Heart right ventricle (tissue), 16 donors: ENCODE results near the gene PCED1A. TPM values are rescaled to one million over a fixed set of nuclear protein-coding genes. Genes with fewer than 3 reads are reported as not detected.

Experiments used
- ATAC-seq, 8 donors: fragments of 200-7000 bp; cut with Tn5 transposase; one replicate each; pipeline ENCODE4 v1.9.1; 2020; ENCODE audit warnings: mild to moderate bottlenecking in 8 of 8, moderate library complexity in 8 of 8, moderate number of reproducible peaks in 1 of 8
- DNase-seq, 2 donors: peaks; one replicate each; pipeline ENCODE4 v3.0.0-alpha.2; 2020
- H3K27ac ChIP-seq, 10 donors: fragments of 200-600 bp; sonication (generic) in 2 of 10; one replicate each; pipeline versions ENCODE4 v1.5.0 to v1.8.0; 2020 to 2022; ENCODE audit warnings: mild to moderate bottlenecking in 3 of 10
- H3K27me3 ChIP-seq, 7 donors: fragments of 200-600 bp; one replicate each; pipeline ENCODE4 v1.8.0; 2021 to 2022; ENCODE audit warnings: mild to moderate bottlenecking in 2 of 7
- H3K36me3 ChIP-seq, 9 donors: fragments of 200-600 bp; sonication (generic) in 1 of 9; one replicate each; pipeline versions ENCODE4 v1.5.0 to v1.8.0; 2020 to 2022; ENCODE audit warnings: mild to moderate bottlenecking in 2 of 9
- H3K4me1 ChIP-seq, 9 donors: fragments of 200-600 bp; sonication (generic) in 1 of 9; one replicate each; pipeline versions ENCODE4 v1.5.0 to v1.8.0; 2020 to 2022; ENCODE audit warnings: mild to moderate bottlenecking in 4 of 9
- H3K4me3 ChIP-seq, 10 donors: fragments of 200-600 bp; sonication (generic) in 2 of 10; one replicate each; pipeline versions ENCODE4 v1.5.0 to v1.8.0; 2020 to 2022; ENCODE audit warnings: mild to moderate bottlenecking in 7 of 10, moderate library complexity in 2 of 10
- H3K9me3 ChIP-seq, 11 donors: fragments of 200-600 bp in 10 of 11; sonication (generic) in 2 of 11; one replicate each; pipeline versions ENCODE4 v1.5.0 to v1.8.0; 2013 to 2022; ENCODE audit warnings: mild to moderate bottlenecking in 2 of 11, control low read depth in 1 of 11, moderate library complexity in 1 of 11
- WGBS, 2 donors: extraction: QIAGEN DNeasy Blood & Tissue Kit; methylation state at CpG; one replicate each; pipeline ENCODE4 v1.1.7; 2013; ENCODE audit warnings: inconsistent platforms in 1 of 2; 5-methylcytosine and 5-hydroxymethylcytosine counted together
- intact Hi-C, 10 donors: fragments of 100-400 bp; cut with DNase I; formaldehyde crosslinking; loops; one replicate each; pipeline versions ENCODE4 v1.11.1 to v1.14.2; 2022
- polyA plus RNA-seq, 2 donors: library from polyadenylated mRNA; stranded (reverse); fragments of 200-250 nt; gene quantifications; one replicate each; pipeline ENCODE4 v1.2.3, GENCODE V29; 2013
- total RNA-seq, 10 donors: library from RNA; stranded (reverse); fragmentation: NEBNext Ultra II Directional in 3 of 10; extraction: Animal tissue kit (Norgen Biotek cat#: 25700) in 3 of 10; gene quantifications; one replicate each; pipeline versions ENCODE4 v1.2.1 to v1.2.4, GENCODE V29; 2021 to 2023
- TF ChIP-seq, protein P1 (sequence below), 9 donors: fragments of 200-600 bp; sonication (generic) in 2 of 9; IDR thresholded peaks; one replicate each; pipeline versions ENCODE4 v1.5.0 to v1.8.0; 2021 to 2022; ENCODE audit warnings: antibody characterized with exemption in 9 of 9, mild to moderate bottlenecking in 5 of 9, moderate library complexity in 1 of 9
- donor health status: Arrhythmogenic right ventricular cardiomyopathy.
- donor health status: ischemic (EF 13 %, LVEDD 7.1; RV severe dilation, severe dysfunction).
- donor health status: healthy with polysubstance abuse.
- donor health status: DM: no; HTN: yes; CAD: no.
- donor health status: DM: no; HTN: no; CAD: no.
- donor health status: ischemic (EF 25% LVEDD 6.9; RV normal size, moderate dysfunction).
- donor health status: ischemic (EF 25% LVEDD 5.7; RV mildly dilated, moderate dysfunction).
- donor health status: healthy.
- donor health status: DM: yes; HTN: yes; CAD: no.
- donor health status: Ischemic cardiomyopathy.
- donor health status: ischemic (EF 35%, LVEDD 5.7; RV mildly dilated, moderate dysfunction).
- donor health status: nonischemic (EF 11% LVEDD 7.7; RV severe dilation, severe dysfunction).
- donor health status: DM: yes; HTN: yes; CAD: no.
- donor health status: PGD.
- donor health status: ischemic (EF 29% LVEDD 5.4; RV normal size, mild dysfunction).
- donor health status: nonischemic (EF 23%, LVEDD 6.1; RV moderate dilation, normal function).

The PCED1A gene
- total and polyA plus RNA-seq, 12 donors: 4.5 to 36.9 (median 8.2) TPM

- WGBS, 2 donors: 95 to 99% methylated on average over 4 of the region's 4 CpGs
- Histone ChIP-seq H3K27ac (no peak overlapping the region), H3K9me3 (no peaks in the 10 kb centered on the region), H3K4me3 (no peak overlapping the region), H3K4me1 (peaks cover 0 to 48% (median 14%) of the 10 kb centered on the region in 9 donors), H3K27me3 (no peaks in the 10 kb centered on the region), H3K36me3 (no peaks in the 10 kb centered on the region)
- ATAC-seq (no peak), DNase-seq (no peak)
- intact Hi-C loops: no loop called here
- TF ChIP-seq, protein P1, sequence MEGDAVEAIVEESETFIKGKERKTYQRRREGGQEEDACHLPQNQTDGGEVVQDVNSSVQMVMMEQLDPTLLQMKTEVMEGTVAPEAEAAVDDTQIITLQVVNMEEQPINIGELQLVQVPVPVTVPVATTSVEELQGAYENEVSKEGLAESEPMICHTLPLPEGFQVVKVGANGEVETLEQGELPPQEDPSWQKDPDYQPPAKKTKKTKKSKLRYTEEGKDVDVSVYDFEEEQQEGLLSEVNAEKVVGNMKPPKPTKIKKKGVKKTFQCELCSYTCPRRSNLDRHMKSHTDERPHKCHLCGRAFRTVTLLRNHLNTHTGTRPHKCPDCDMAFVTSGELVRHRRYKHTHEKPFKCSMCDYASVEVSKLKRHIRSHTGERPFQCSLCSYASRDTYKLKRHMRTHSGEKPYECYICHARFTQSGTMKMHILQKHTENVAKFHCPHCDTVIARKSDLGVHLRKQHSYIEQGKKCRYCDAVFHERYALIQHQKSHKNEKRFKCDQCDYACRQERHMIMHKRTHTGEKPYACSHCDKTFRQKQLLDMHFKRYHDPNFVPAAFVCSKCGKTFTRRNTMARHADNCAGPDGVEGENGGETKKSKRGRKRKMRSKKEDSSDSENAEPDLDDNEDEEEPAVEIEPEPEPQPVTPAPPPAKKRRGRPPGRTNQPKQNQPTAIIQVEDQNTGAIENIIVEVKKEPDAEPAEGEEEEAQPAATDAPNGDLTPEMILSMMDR (IDR thresholded peaks at IDR 0.05): no peak
Observed at GRCh38 chr20:2888224-2888955, 47.9 kb upstream of the PCED1A start.

DNA sequence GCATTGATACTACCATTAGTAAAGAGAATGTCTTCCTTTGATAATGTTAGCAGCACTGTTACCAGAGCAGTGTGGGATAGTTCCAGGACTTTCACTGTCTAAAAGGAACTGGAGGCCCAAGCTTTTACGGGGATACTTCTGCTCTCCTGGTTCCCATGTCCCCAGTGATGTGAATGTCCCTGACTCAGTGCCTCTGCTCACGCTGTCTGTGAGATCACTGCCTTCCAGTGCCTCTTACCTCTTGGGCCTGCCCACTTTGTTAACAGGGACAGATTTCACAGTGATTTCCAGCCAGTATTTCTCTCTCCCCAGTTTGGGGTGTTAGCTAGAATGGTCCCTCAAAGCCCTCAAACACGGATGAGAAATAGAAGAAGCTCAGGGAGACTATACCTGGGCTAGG lies 47.3 kb upstream of the PCED1A start:
- Histone ChIP-seq H3K4me3 (no peak overlapping the region), H3K27me3 (no peaks in the 10 kb centered on the region), H3K27ac (no peak overlapping the region), H3K4me1 (peaks cover 0 to 48% (median 11%) of the 10 kb centered on the region in 9 donors), H3K36me3 (no peaks in the 10 kb centered on the region), H3K9me3 (no peaks in the 10 kb centered on the region)
- TF ChIP-seq, protein P1 (IDR thresholded peaks at IDR 0.05): no peak
- intact Hi-C loops: no loop called here
- DNase-seq (no peak), ATAC-seq (no peak)
- 89 to 92% methylated on average over 3 of the region's 3 CpGs for WGBS, 2 donors

DNA sequence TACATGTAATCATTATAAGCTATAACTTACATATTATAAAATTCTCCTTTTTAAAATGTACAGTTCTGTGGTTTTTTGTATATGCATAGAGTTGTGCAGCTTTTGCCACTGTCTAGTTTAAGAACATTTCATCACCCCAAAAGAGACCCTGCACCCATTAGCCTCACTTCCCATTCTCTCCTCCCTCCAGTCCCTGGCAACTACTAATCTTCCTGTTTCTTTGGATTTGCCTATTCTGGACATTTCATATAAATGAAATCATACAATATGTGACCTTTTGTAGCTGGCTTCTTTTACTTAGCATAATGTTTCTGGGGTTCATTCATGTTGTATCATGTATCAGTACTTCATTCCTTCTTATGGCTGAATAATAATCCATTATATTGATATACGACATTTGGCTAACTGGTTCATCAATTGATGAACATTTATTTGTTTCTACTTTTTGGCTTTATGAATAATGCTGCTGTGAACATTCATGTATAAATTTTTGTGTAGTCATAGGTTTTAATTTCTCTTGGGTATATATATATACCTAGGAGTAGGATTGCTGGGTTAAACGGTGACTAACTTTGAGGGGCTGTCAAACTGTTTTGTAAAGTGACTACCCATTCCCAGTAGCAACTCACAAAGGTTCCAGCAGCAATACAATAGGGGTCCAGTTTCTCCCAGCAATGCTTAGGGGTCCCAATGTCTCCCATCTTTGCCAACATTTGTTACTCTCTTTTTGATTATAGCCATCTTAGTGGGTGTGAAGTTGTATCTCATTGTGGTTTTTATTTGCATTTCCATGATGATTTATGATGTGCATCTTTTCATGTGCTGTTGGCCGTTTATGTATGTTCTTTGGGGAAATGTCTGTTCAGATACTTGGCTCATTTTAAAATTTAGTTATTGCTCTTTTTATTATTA lies 43.5 kb upstream of the PCED1A start:
- no peak for DNase-seq
- H3K27me3 ChIP-seq: no peaks in the 10 kb centered on the region
- TF ChIP-seq, protein P1 (IDR thresholded peaks at IDR 0.05): no peak
- H3K36me3 ChIP-seq: no peaks in the 10 kb centered on the region
- H3K27ac ChIP-seq: no peak overlapping the region
- no peak for ATAC-seq
- intact Hi-C loops: no loop called here
- H3K4me1 ChIP-seq: peaks cover 0 to 35% (median 7%) of the 10 kb centered on the region in 9 donors
- H3K4me3 ChIP-seq: no peak overlapping the region
- WGBS, 2 donors: 81 to 83% methylated on average over 3 of the region's 3 CpGs
- no peaks in the 10 kb centered on the region for H3K9me3 ChIP-seq

GRCh38 chr20:2880650-2881049 lies 40.2 kb upstream of the PCED1A start:
- H3K4me1 ChIP-seq: peaks cover 0 to 38% (median 15%) of the 10 kb centered on the region in 9 donors
- WGBS, 2 donors: 90 to 94% methylated on average over 7 of the region's 7 CpGs
- no peaks in the 10 kb centered on the region for H3K9me3 ChIP-seq
- intact Hi-C loops: no loop called here
- no peak for DNase-seq
- no peak for ATAC-seq
- no peaks in the 10 kb centered on the region for H3K27me3 ChIP-seq
- H3K36me3 ChIP-seq: peaks cover 0 to 8% (median 0%) of the 10 kb centered on the region in 9 donors
- TF ChIP-seq, protein P1 (IDR thresholded peaks at IDR 0.05): no peak
- no peak overlapping the region for H3K27ac ChIP-seq
- H3K4me3 ChIP-seq: no peak overlapping the region
